H9 (cell line): ENCODE data around the gene RPN1. TPM values are rescaled to one million over a fixed set of nuclear protein-coding genes. Genes with fewer than 3 reads are reported as not detected.

ENCODE experiments used
- DNase-seq: peaks from one replicate; pipeline ENCODE4 v3.0.0-alpha.2; 2017
- H2AFZ ChIP-seq: one replicate; pipeline ENCODE4 v1.6.1; 2013; ENCODE audit warnings: mild to moderate bottlenecking, low read length, control low read depth, moderate library complexity
- H2AK5ac ChIP-seq: 2 replicates; pipeline ENCODE4 v1.6.1; 2013; ENCODE audit warnings: low read length, control low read depth, mixed read lengths; ENCODE audit not compliant: insufficient read length
- H2BK120ac ChIP-seq: one replicate; pipeline ENCODE4 v1.6.1; 2013; ENCODE audit warnings: low read depth, mild to moderate bottlenecking, low read length, control low read depth, inconsistent platforms; ENCODE audit not compliant: poor library complexity, severe bottlenecking
- H2BK12ac ChIP-seq: 2 replicates; pipeline ENCODE4 v1.6.1; 2013; ENCODE audit warnings: low read length, control low read depth, mixed read lengths, low read depth; ENCODE audit not compliant: insufficient read length
- H2BK15ac ChIP-seq: 2 replicates; pipeline ENCODE4 v1.6.1; 2013; ENCODE audit warnings: low read depth, low read length, control low read depth
- H2BK20ac ChIP-seq: one replicate; pipeline ENCODE4 v1.6.1; 2013; ENCODE audit warnings: low read depth, mild to moderate bottlenecking, low read length, control low read depth, inconsistent platforms; ENCODE audit not compliant: poor library complexity, severe bottlenecking
- H2BK5ac ChIP-seq: 2 replicates; pipeline ENCODE4 v1.6.1; 2013; ENCODE audit warnings: low read length, control low read depth, mixed read lengths; ENCODE audit not compliant: insufficient read length
- H3K14ac ChIP-seq: 2 replicates; pipeline ENCODE4 v1.6.1; 2013; ENCODE audit warnings: low read length, control low read depth; ENCODE audit not compliant: insufficient read depth
- H3K18ac ChIP-seq: 2 replicates; pipeline ENCODE4 v1.6.1; 2013; ENCODE audit warnings: low read depth, mild to moderate bottlenecking, mixed read lengths, low read length, control low read depth; ENCODE audit not compliant: insufficient read length
- H3K23ac ChIP-seq: 2 replicates; pipeline ENCODE4 v1.6.1; 2013; ENCODE audit warnings: low read length, control low read depth, mixed read lengths, low read depth; ENCODE audit not compliant: insufficient read length
- H3K23me2 ChIP-seq: 2 replicates; pipeline ENCODE4 v1.6.1; 2013; ENCODE audit warnings: low read depth, mild to moderate bottlenecking, mixed read lengths, low read length, control low read depth; ENCODE audit not compliant: insufficient read length, poor library complexity, severe bottlenecking
- H3K27ac ChIP-seq: 2 replicates; pipeline ENCODE4 v1.5.1; 2013; ENCODE audit warnings: low read length, control low read depth, mixed read lengths, low read depth; ENCODE audit not compliant: insufficient read length
- H3K27me3 ChIP-seq: 2 replicates; pipeline ENCODE4 v1.6.1; 2013; ENCODE audit warnings: low read length, control low read depth, inconsistent platforms; ENCODE audit not compliant: insufficient read depth
- H3K4ac ChIP-seq: 2 replicates; pipeline ENCODE4 v1.6.1; 2013; ENCODE audit warnings: low read depth, mild to moderate bottlenecking, control low read depth, inconsistent platforms, low read length, moderate library complexity
- H3K4me1 ChIP-seq: 2 replicates; pipeline ENCODE4 v1.6.1; 2013; ENCODE audit warnings: low read length, control low read depth, inconsistent platforms; ENCODE audit not compliant: insufficient read depth
- H3K4me2 ChIP-seq: 2 replicates; pipeline ENCODE4 v1.6.1; 2013; ENCODE audit warnings: low read length, control low read depth, mixed read lengths; ENCODE audit not compliant: insufficient read length, insufficient read depth
- H3K56ac ChIP-seq: 2 replicates; pipeline ENCODE4 v1.6.1; 2013; ENCODE audit warnings: low read depth, mild to moderate bottlenecking, mixed read lengths, low read length, control low read depth; ENCODE audit not compliant: insufficient read length
- H3K79me1 ChIP-seq: 2 replicates; pipeline ENCODE4 v1.6.1; 2013; ENCODE audit warnings: low read depth, mild to moderate bottlenecking, moderate library complexity, low read length, control low read depth, inconsistent platforms; ENCODE audit not compliant: insufficient read depth, poor library complexity, severe bottlenecking
- H3K79me2 ChIP-seq: 2 replicates; pipeline ENCODE4 v1.6.1; 2013; ENCODE audit warnings: low read length, control low read depth, inconsistent platforms; ENCODE audit not compliant: insufficient read depth
- H3K9ac ChIP-seq: 2 replicates; pipeline ENCODE4 v1.6.1; 2013; ENCODE audit warnings: low read length, control low read depth, mixed read lengths; ENCODE audit not compliant: insufficient read length; ENCODE audit errors: extremely low read depth
- H3K9me3 ChIP-seq: one replicate; pipeline ENCODE4 v1.6.1; 2013; ENCODE audit warnings: low read depth, low read length, inconsistent platforms; ENCODE audit not compliant: control insufficient read depth
- H3T11ph ChIP-seq: one replicate; pipeline ENCODE4 v1.6.1; 2013; ENCODE audit warnings: mild to moderate bottlenecking, low read length, control low read depth, inconsistent platforms
- H4K20me1 ChIP-seq: one replicate; pipeline ENCODE4 v1.6.1; 2013; ENCODE audit not compliant: control insufficient read depth, insufficient read length, insufficient read depth
- H4K5ac ChIP-seq: 2 replicates; pipeline ENCODE4 v1.6.1; 2013; ENCODE audit warnings: low read depth, mild to moderate bottlenecking, mixed read lengths, low read length, control low read depth; ENCODE audit not compliant: insufficient read length
- H4K8ac ChIP-seq: replicated peaks from 2 replicates; pipeline ENCODE4 v1.6.1; 2013; ENCODE audit warnings: low read length, control low read depth, mixed read lengths, low read depth; ENCODE audit not compliant: insufficient read length
- H4K91ac ChIP-seq: 2 replicates; pipeline ENCODE4 v1.6.1; 2013; ENCODE audit warnings: low read depth, mild to moderate bottlenecking, moderate library complexity, mixed read lengths, low read length, control low read depth; ENCODE audit not compliant: insufficient read length
- H3K27ac Mint-ChIP-seq, 3 experiments: 2 replicates in 2 of 3; 3 replicates in 1 of 3; pipeline ENCODE4 v1.8.0; 2020 to 2021; ENCODE audit warnings: mixed read lengths in 3 of 3, mild to moderate bottlenecking in 1 of 3, moderate library complexity in 1 of 3
- H3K27me3 Mint-ChIP-seq: 2 replicates; pipeline ENCODE4 v1.8.0; 2021; ENCODE audit warnings: low read depth, mild to moderate bottlenecking, moderate library complexity, mixed read lengths
- H3K36me3 Mint-ChIP-seq, 3 experiments: 2 replicates in 2 of 3; 3 replicates in 1 of 3; pipeline ENCODE4 v1.8.0; 2020 to 2021; ENCODE audit warnings: low read depth in 3 of 3, mixed read lengths in 3 of 3; ENCODE audit not compliant: insufficient read depth in 1 of 3
- H3K4me1 Mint-ChIP-seq, 2 experiments: 2 replicates each; pipeline ENCODE4 v1.8.0; 2020; ENCODE audit warnings: mixed read lengths in 2 of 2
- H3K4me3 Mint-ChIP-seq, 2 experiments: 2 replicates in 1 of 2; 3 replicates in 1 of 2; pipeline ENCODE4 v1.8.0; 2020 to 2021; ENCODE audit warnings: mild to moderate bottlenecking in 2 of 2, mixed read lengths in 2 of 2, moderate library complexity in 1 of 2
- H3K9me3 Mint-ChIP-seq, 2 experiments: 2 replicates in 1 of 2; 3 replicates in 1 of 2; pipeline ENCODE4 v1.8.0; 2020; ENCODE audit warnings: mild to moderate bottlenecking in 2 of 2, mixed read lengths in 2 of 2, moderate library complexity in 1 of 2
- WGBS: extraction: QIAGEN DNeasy Blood & Tissue Kit; methylation state at CpG from one replicate; pipeline ENCODE4 v1.1.7; 2013; ENCODE audit warnings: missing lambda C conversion rate, low lambda C conversion rate, mixed read lengths; ENCODE audit not compliant: insufficient read length; ENCODE audit errors: extremely low coverage; 5-methylcytosine and 5-hydroxymethylcytosine counted together
- total RNA-seq: library from RNA; stranded (reverse); gene quantifications from 2 replicates; pipeline ENCODE4 v1.2.1, GENCODE V29; 2021
- TF ChIP-seq, protein P1 (sequence below): fragments of 200-600 bp; sonication (generic); conservative IDR thresholded peaks from 3 replicates; pipeline ENCODE4 v1.8.0; 2021; ENCODE audit warnings: antibody characterized with exemption, mild to moderate bottlenecking

RPN1 gene
- total RNA-seq, 1 experiment from 2014 or later = 174 TPM

DNA sequence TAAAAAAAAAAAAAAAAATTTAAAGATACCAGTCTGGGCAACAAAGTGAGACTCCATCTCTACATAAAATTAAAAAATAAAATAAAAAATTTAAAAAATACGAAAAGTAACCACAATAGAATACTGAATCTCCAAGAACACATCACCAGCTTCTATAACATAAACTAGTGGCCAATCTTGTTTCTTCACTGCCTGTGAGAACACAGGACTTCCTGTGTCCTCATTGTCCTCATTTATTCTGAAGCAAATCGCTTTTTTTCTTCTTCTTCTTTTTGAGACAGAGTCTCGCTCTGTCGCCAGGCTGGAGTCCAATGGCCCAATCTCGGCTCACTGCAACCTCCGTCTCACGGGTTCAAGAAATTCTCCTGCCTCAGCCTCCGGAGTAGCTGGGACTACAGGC, 46.7 kb upstream of the RPN1 start:
- no peak overlapping the region for H4K5ac ChIP-seq
- no peak overlapping the region for H2BK15ac ChIP-seq
- H3K4me1 Mint-ChIP-seq = peaks cover 5 to 7% of the 10 kb centered on the region in 2 experiments; a peak in 3 of 4 replicates
- no peak overlapping the region for H3K56ac ChIP-seq
- peaks cover 7% of the 10 kb centered on the region for H3K27me3 Mint-ChIP-seq
- H3K27ac ChIP-seq = no peak overlapping the region
- no peaks in the 10 kb centered on the region for H3K9me3 Mint-ChIP-seq
- no peak overlapping the region for H3K27ac Mint-ChIP-seq
- H3K4ac ChIP-seq = no peak overlapping the region
- H3K36me3 Mint-ChIP-seq = no peaks in the 10 kb centered on the region
- no peaks in the 10 kb centered on the region for H4K20me1 ChIP-seq
- no peak overlapping the region for H4K91ac ChIP-seq
- no peak overlapping the region for H3K18ac ChIP-seq
- H3K9me3 ChIP-seq = no peaks in the 10 kb centered on the region
- no peak overlapping the region for H2AK5ac ChIP-seq
- no peak overlapping the region for H3K4me2 ChIP-seq
- H2BK20ac ChIP-seq = no peak overlapping the region
- H3K79me2 ChIP-seq = no peaks in the 10 kb centered on the region
- peak overlapping the region in 1 of 2 experiments; percentile 60; a peak in 1 of 5 replicates for H3K4me3 Mint-ChIP-seq
- no peak overlapping the region for H2BK120ac ChIP-seq
- peaks cover 6% of the 10 kb centered on the region for H3K23me2 ChIP-seq
- H3K23ac ChIP-seq = no peak overlapping the region
- no peak overlapping the region for H3K14ac ChIP-seq
- H2AFZ ChIP-seq = no peak overlapping the region
- DNase-seq = no peak
- no CpG with 5 or more reads among the region's 8 CpGs for WGBS
- no peaks in the 10 kb centered on the region for H3K4me1 ChIP-seq
- no peak overlapping the region for H2BK5ac ChIP-seq
- no peak overlapping the region for H4K8ac ChIP-seq
- H3K79me1 ChIP-seq = no peaks in the 10 kb centered on the region
- no peak overlapping the region for H3T11ph ChIP-seq
- no peak overlapping the region for H3K9ac ChIP-seq
- TF ChIP-seq, protein P1, sequence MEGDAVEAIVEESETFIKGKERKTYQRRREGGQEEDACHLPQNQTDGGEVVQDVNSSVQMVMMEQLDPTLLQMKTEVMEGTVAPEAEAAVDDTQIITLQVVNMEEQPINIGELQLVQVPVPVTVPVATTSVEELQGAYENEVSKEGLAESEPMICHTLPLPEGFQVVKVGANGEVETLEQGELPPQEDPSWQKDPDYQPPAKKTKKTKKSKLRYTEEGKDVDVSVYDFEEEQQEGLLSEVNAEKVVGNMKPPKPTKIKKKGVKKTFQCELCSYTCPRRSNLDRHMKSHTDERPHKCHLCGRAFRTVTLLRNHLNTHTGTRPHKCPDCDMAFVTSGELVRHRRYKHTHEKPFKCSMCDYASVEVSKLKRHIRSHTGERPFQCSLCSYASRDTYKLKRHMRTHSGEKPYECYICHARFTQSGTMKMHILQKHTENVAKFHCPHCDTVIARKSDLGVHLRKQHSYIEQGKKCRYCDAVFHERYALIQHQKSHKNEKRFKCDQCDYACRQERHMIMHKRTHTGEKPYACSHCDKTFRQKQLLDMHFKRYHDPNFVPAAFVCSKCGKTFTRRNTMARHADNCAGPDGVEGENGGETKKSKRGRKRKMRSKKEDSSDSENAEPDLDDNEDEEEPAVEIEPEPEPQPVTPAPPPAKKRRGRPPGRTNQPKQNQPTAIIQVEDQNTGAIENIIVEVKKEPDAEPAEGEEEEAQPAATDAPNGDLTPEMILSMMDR = no peak
- no peaks in the 10 kb centered on the region for H3K27me3 ChIP-seq
- H2BK12ac ChIP-seq = no peak overlapping the region
